ENCODE measurements around the gene ZNF32. TPM values are rescaled to one million over a fixed set of nuclear protein-coding genes. Genes with fewer than 3 reads are reported as not detected.
"Not testable (repeated sequence)": the region's sequence is repeated elsewhere in the genome, so short reads cannot be mapped to it uniquely, and the experiment has no call there.

ZNF32 gene
- total and polyA plus RNA-seq, 9 donors: 42.5 to 63.5 (median 47.4) TPM

- Histone ChIP-seq H3K4me1 (ENCODE audit: control insufficient read depth, insufficient read depth, low read length) (no peaks in the 10 kb centered on the region), H3K27ac (ENCODE audit: low read length) (no peak overlapping the region), H3K36me3 (ENCODE audit: control insufficient read depth, insufficient read depth, low read length) (peaks cover 15% of the 10 kb centered on the region), H3K9me3 (replicated peaks; ENCODE audit: control insufficient read depth, low read depth, low read length) (peaks cover 20% of the 10 kb centered on the region), H3K27me3 (ENCODE audit: control insufficient read depth, insufficient read depth, low read length) (no peaks in the 10 kb centered on the region), H3K4me3 (ENCODE audit: low read length) (no peak overlapping the region)
- 100% methylated on average over 2 of the region's 6 CpGs for WGBS (ENCODE audit: insufficient coverage)
- no peak for DNase-seq
Observed at GRCh38 chr10:43616697-43617370, 31.8 kb downstream of the ZNF32 start.

GRCh38 chr10:43610636-43611035 lies 38.0 kb downstream of the ZNF32 start:
- DNase-seq: no peak
- Histone ChIP-seq H3K27me3 (ENCODE audit: control insufficient read depth, insufficient read depth, low read length) (no peaks in the 10 kb centered on the region), H3K36me3 (ENCODE audit: control insufficient read depth, insufficient read depth, low read length) (peaks cover 22% of the 10 kb centered on the region), H3K9me3 (replicated peaks; ENCODE audit: control insufficient read depth, low read depth, low read length) (no peaks in the 10 kb centered on the region), H3K27ac (ENCODE audit: low read length) (no peak overlapping the region), H3K4me3 (ENCODE audit: low read length) (no peak overlapping the region), H3K4me1 (ENCODE audit: control insufficient read depth, insufficient read depth, low read length) (peaks cover 6% of the 10 kb centered on the region)

GRCh38 chr10:43607199-43607573 lies 41.5 kb downstream of the ZNF32 start:
- no peak overlapping the region for H3K27ac ChIP-seq (ENCODE audit: low read length)
- no peaks in the 10 kb centered on the region for H3K27me3 ChIP-seq (ENCODE audit: control insufficient read depth, insufficient read depth, low read length)
- peak overlapping the region; percentile 66 for H3K4me3 ChIP-seq (ENCODE audit: low read length)
- peaks cover 13% of the 10 kb centered on the region for H3K36me3 ChIP-seq (ENCODE audit: control insufficient read depth, insufficient read depth, low read length)
- H3K9me3 ChIP-seq (replicated peaks; ENCODE audit: control insufficient read depth, low read depth, low read length): no peaks in the 10 kb centered on the region
- peaks cover 6% of the 10 kb centered on the region for H3K4me1 ChIP-seq (ENCODE audit: control insufficient read depth, insufficient read depth, low read length)
- 75% methylated on average over 8 of the region's 10 CpGs for WGBS (ENCODE audit: insufficient coverage)
- DNase-seq: no peak

GRCh38 chr10:43606323-43607198 lies 42.1 kb downstream of the ZNF32 start, which contains the start of gene ZNF485:
ZNF485 (plus strand) TSS chr10:43606438; CDS start chr10:43607051, 613 bp downstream.
- Histone ChIP-seq H3K27ac (ENCODE audit: low read length) (no peak within 1 kb of the TSS), H3K4me1 (ENCODE audit: control insufficient read depth, insufficient read depth, low read length) (peaks cover 6% of the 10 kb centered on the region), H3K4me3 (ENCODE audit: low read length) (peak within 1 kb of the TSS; percentile 66), H3K27me3 (ENCODE audit: control insufficient read depth, insufficient read depth, low read length) (no peaks in the 10 kb centered on the region), H3K9me3 (replicated peaks; ENCODE audit: control insufficient read depth, low read depth, low read length) (no peaks in the 10 kb centered on the region), H3K36me3 (ENCODE audit: control insufficient read depth, insufficient read depth, low read length) (peaks cover 13% of the 10 kb centered on the region)
- WGBS (ENCODE audit: insufficient coverage): 1% methylated on average over 52 of the region's 58 CpGs
- peak; percentile 82 for DNase-seq

- H3K36me3 ChIP-seq (ENCODE audit: control insufficient read depth, insufficient read depth, low read length): peaks cover 13% of the 10 kb centered on the region
- H3K27ac ChIP-seq (ENCODE audit: low read length): no peak overlapping the region
- 52% methylated on average over 11 of the region's 12 CpGs for WGBS (ENCODE audit: insufficient coverage)
- no peaks in the 10 kb centered on the region for H3K27me3 ChIP-seq (ENCODE audit: control insufficient read depth, insufficient read depth, low read length)
- H3K9me3 ChIP-seq (replicated peaks; ENCODE audit: control insufficient read depth, low read depth, low read length): no peaks in the 10 kb centered on the region
- no peak for DNase-seq
- peaks cover 6% of the 10 kb centered on the region for H3K4me1 ChIP-seq (ENCODE audit: control insufficient read depth, insufficient read depth, low read length)
- H3K4me3 ChIP-seq (ENCODE audit: low read length): peak overlapping the region; percentile 66
Observed at GRCh38 chr10:43605850-43606322, 42.8 kb downstream of the ZNF32 start.

GRCh38 chr10:43601576-43601975 lies 47.1 kb downstream of the ZNF32 start:
- not testable (repeated sequence) for H3K36me3 ChIP-seq (ENCODE audit: control insufficient read depth, insufficient read depth, low read length); DNase-seq; H3K9me3 ChIP-seq (replicated peaks; ENCODE audit: control insufficient read depth, low read depth, low read length); H3K27ac ChIP-seq (ENCODE audit: low read length); H3K4me3 ChIP-seq (ENCODE audit: low read length); H3K4me1 ChIP-seq (ENCODE audit: control insufficient read depth, insufficient read depth, low read length); H3K27me3 ChIP-seq (ENCODE audit: control insufficient read depth, insufficient read depth, low read length)
- WGBS (ENCODE audit: insufficient coverage): no CpG with 5 or more reads among the region's 6 CpGs

GRCh38 chr10:43599333-43599732 lies 49.3 kb downstream of the ZNF32 start:
- no peak for DNase-seq
- no peak overlapping the region for H3K4me3 ChIP-seq (ENCODE audit: low read length)
- WGBS (ENCODE audit: insufficient coverage): no CpG with 5 or more reads among the region's 2 CpGs

GRCh38 chr10:43598446-43598845 lies 50.2 kb downstream of the ZNF32 start:
- H3K4me1 ChIP-seq (ENCODE audit: control insufficient read depth, insufficient read depth, low read length): peaks cover 18% of the 10 kb centered on the region
- no peaks in the 10 kb centered on the region for H3K27me3 ChIP-seq (ENCODE audit: control insufficient read depth, insufficient read depth, low read length)
- WGBS (ENCODE audit: insufficient coverage): 0% methylated on average over 1 of the region's 2 CpGs
- no peaks in the 10 kb centered on the region for H3K36me3 ChIP-seq (ENCODE audit: control insufficient read depth, insufficient read depth, low read length)
- H3K4me3 ChIP-seq (ENCODE audit: low read length): no peak overlapping the region
- H3K9me3 ChIP-seq (replicated peaks; ENCODE audit: control insufficient read depth, low read depth, low read length): no peaks in the 10 kb centered on the region
- peak; percentile 46 for DNase-seq
- H3K27ac ChIP-seq (ENCODE audit: low read length): no peak overlapping the region

More at GRCh38 chr10:43599333-43599732, 49.3 kb downstream of the ZNF32 start:
- Histone ChIP-seq H3K27ac (ENCODE audit: low read length) (no peak overlapping the region), H3K4me1 (ENCODE audit: control insufficient read depth, insufficient read depth, low read length) (peaks cover 18% of the 10 kb centered on the region), H3K9me3 (replicated peaks; ENCODE audit: control insufficient read depth, low read depth, low read length) (no peaks in the 10 kb centered on the region), H3K27me3 (ENCODE audit: control insufficient read depth, insufficient read depth, low read length) (no peaks in the 10 kb centered on the region), H3K36me3 (ENCODE audit: control insufficient read depth, insufficient read depth, low read length) (no peaks in the 10 kb centered on the region)

GRCh38 chr10:43596546-43596945 lies 52.1 kb downstream of the ZNF32 start:
- peak; percentile 27 for DNase-seq
- no peak overlapping the region for H3K4me3 ChIP-seq (ENCODE audit: low read length)

GRCh38 chr10:43595739-43596298 lies 52.9 kb downstream of the ZNF32 start:
- H3K4me3 ChIP-seq (ENCODE audit: low read length): no peak overlapping the region
- H3K4me1 ChIP-seq (ENCODE audit: control insufficient read depth, insufficient read depth, low read length): peaks cover 18% of the 10 kb centered on the region
- no peaks in the 10 kb centered on the region for H3K9me3 ChIP-seq (replicated peaks; ENCODE audit: control insufficient read depth, low read depth, low read length)
- H3K27ac ChIP-seq (ENCODE audit: low read length): no peak overlapping the region
- H3K36me3 ChIP-seq (ENCODE audit: control insufficient read depth, insufficient read depth, low read length): no peaks in the 10 kb centered on the region
- no peak for DNase-seq
- H3K27me3 ChIP-seq (ENCODE audit: control insufficient read depth, insufficient read depth, low read length): peaks cover 2% of the 10 kb centered on the region
- 40% methylated on average over 3 of the region's 7 CpGs for WGBS (ENCODE audit: insufficient coverage)

More at GRCh38 chr10:43596546-43596945, 52.1 kb downstream of the ZNF32 start:
- Histone ChIP-seq H3K36me3 (ENCODE audit: control insufficient read depth, insufficient read depth, low read length) (no peaks in the 10 kb centered on the region), H3K9me3 (replicated peaks; ENCODE audit: control insufficient read depth, low read depth, low read length) (no peaks in the 10 kb centered on the region), H3K27me3 (ENCODE audit: control insufficient read depth, insufficient read depth, low read length) (peaks cover 2% of the 10 kb centered on the region), H3K4me1 (ENCODE audit: control insufficient read depth, insufficient read depth, low read length) (peaks cover 18% of the 10 kb centered on the region), H3K27ac (ENCODE audit: low read length) (no peak overlapping the region)
- WGBS (ENCODE audit: insufficient coverage): no CpG with 5 or more reads among the region's 4 CpGs
